HUES6 (cell line): ENCODE measurements around the gene AHRR.

ENCODE experiments used
- H3K27ac ChIP-seq: 2 replicates; pipeline ENCODE4 v1.7.0; 2013; ENCODE audit warnings: low read depth, mild to moderate bottlenecking, low read length, inconsistent platforms
- H3K27me3 ChIP-seq: 2 replicates; pipeline ENCODE4 v1.6.1; 2013; ENCODE audit warnings: low read length; ENCODE audit not compliant: control insufficient read depth, insufficient read depth
- H3K36me3 ChIP-seq: 2 replicates; pipeline ENCODE4 v1.6.1; 2013; ENCODE audit warnings: low read length; ENCODE audit not compliant: control insufficient read depth, insufficient read depth
- H3K4me1 ChIP-seq: 2 replicates; pipeline ENCODE4 v1.6.1; 2013; ENCODE audit warnings: low read length; ENCODE audit not compliant: control insufficient read depth, insufficient read depth
- H3K4me3 ChIP-seq: 2 replicates; pipeline ENCODE4 v1.5.1; 2013; ENCODE audit warnings: low read depth, low read length
- H3K9ac ChIP-seq: one replicate; pipeline ENCODE4 v1.6.1; 2013; ENCODE audit warnings: mild to moderate bottlenecking, low read length
- H3K9me3 ChIP-seq: 2 replicates; pipeline ENCODE4 v1.6.1; 2013; ENCODE audit warnings: low read depth, low read length; ENCODE audit not compliant: control insufficient read depth, insufficient read depth

AHRR gene

DNA sequence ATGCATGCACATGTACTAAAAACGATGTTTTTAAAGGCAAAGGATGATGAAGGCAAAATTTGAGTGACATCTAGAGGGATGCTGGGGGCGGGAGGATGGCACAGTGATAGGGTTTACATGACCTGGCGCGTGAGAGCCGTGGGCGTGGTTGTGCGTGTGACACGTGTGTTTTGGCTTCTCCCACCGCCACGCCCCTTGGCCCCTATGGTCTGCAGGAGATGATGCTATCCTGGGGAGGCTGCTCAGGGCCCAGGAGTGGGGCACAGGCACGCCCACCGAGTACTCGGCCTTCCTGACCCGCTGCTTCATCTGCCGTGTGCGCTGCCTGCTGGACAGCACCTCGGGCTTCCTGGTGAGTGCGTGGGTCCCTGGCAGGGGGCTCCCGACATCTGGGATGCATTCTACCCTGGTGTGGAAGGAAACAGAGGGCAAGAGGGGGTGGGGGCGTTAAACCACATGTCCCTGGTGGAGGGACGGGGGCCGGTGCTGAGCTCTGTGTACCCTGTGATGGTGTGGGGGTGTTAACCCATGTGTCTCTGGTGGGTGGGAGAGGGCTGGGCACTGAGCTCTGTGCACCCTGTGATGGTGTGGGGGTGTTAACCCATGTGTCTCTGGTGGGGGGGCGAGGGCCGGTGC, 102.2 kb downstream of the AHRR start:
- Histone ChIP-seq H3K36me3 (no peaks in the 10 kb centered on the region), H3K27me3 (no peaks in the 10 kb centered on the region), H3K9ac (no peak overlapping the region), H3K27ac (no peak overlapping the region), H3K9me3 (no peaks in the 10 kb centered on the region), H3K4me1 (no peaks in the 10 kb centered on the region), H3K4me3 (no peak overlapping the region)

DNA sequence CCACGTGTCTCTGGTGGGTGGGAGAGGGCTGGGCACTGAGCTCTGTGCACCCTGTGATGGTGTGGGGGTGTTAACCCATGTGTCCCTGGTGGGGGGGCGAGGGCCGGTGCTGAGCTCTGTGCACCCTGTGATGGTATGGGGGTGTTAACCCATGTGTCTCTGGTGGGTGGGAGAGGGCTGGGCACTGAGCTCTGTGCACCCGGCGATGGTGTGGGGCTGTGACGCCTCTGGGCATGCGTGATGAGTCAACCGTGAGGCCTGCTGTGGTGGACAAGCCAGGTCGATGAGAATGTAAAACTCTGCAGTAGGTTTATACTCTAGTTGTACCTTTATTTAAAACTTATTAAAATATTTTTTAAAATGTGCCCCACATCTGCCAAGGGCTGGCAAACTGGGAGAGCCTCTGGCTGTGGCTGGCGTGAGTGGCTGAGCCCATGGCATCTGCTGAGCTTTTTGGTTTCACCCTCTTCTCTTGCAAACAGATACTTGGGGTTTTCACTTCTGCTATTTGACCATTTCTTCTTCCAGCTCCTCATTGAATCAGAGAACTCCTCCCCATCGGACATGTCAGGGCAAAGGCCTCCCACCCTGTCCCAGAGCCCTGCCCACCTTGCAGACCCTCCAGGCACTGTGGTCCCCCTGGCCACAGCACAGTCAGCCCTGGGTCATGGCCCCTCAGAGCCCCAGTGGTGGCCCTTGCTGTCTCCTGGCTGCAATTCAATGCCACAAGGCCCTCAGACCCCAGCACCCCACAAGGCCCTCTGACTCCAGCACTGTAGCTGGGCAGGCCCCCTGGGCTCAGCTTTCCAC, 103.0 kb downstream of the AHRR start:
- H3K4me1 ChIP-seq = no peaks in the 10 kb centered on the region
- no peaks in the 10 kb centered on the region for H3K9me3 ChIP-seq
- no peaks in the 10 kb centered on the region for H3K27me3 ChIP-seq
- H3K4me3 ChIP-seq = no peak overlapping the region
- H3K36me3 ChIP-seq = no peaks in the 10 kb centered on the region
- H3K9ac ChIP-seq = no peak overlapping the region
- H3K27ac ChIP-seq = no peak overlapping the region

DNA sequence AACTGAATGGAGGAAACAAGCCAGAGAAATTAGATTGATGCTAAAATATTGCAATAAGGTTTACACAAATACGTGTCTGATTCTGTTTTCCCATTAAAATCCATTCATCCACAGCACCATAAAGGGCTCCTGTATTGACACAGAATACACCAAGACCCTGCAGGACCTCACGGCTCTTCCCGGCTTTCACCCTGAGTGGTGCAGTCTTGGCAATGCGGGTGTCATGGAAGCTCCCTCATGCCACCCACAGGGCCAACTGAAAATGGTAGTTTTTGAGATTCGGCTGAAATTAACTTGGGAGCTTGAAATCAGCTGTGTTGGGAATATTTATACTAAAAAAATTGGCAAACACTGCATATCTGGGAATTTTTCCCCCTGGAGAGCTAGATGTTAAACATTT, 104.2 kb downstream of the AHRR start:
- H3K4me3 ChIP-seq = no peak overlapping the region
- no peak overlapping the region for H3K9ac ChIP-seq
- no peak overlapping the region for H3K27ac ChIP-seq
- H3K9me3 ChIP-seq = no peaks in the 10 kb centered on the region
- H3K36me3 ChIP-seq = no peaks in the 10 kb centered on the region
- no peaks in the 10 kb centered on the region for H3K27me3 ChIP-seq
- no peaks in the 10 kb centered on the region for H3K4me1 ChIP-seq

DNA sequence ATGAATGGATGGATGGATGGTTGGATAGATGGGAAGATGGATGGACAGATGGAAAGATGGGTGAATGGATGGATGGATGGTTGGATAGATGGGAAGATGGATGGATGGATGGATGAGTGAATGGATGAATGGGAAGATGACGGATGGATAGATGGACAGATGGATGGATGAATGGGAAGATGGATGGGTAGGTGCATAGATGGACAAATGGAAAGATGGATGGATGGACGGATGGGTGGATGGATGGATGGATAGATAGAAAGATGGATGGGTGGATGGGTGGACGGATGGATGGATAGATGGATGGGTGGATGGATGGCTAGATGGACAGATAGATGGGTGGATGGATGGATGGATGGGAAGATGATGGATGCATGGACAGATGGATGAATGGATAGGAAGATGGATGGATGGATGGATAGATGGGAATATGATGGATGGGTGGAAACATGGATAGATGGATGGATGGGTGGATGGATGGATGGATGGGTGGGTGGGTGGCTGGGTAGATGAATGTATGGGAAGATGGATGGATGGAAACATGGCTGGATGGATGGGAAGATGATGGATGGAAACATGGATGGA, 105.0 kb downstream of the AHRR start:
- Histone ChIP-seq H3K36me3 (no peaks in the 10 kb centered on the region), H3K27ac (no peak overlapping the region), H3K9ac (no peak overlapping the region), H3K4me3 (no peak overlapping the region), H3K4me1 (no peaks in the 10 kb centered on the region), H3K27me3 (no peaks in the 10 kb centered on the region), H3K9me3 (no peaks in the 10 kb centered on the region)

DNA sequence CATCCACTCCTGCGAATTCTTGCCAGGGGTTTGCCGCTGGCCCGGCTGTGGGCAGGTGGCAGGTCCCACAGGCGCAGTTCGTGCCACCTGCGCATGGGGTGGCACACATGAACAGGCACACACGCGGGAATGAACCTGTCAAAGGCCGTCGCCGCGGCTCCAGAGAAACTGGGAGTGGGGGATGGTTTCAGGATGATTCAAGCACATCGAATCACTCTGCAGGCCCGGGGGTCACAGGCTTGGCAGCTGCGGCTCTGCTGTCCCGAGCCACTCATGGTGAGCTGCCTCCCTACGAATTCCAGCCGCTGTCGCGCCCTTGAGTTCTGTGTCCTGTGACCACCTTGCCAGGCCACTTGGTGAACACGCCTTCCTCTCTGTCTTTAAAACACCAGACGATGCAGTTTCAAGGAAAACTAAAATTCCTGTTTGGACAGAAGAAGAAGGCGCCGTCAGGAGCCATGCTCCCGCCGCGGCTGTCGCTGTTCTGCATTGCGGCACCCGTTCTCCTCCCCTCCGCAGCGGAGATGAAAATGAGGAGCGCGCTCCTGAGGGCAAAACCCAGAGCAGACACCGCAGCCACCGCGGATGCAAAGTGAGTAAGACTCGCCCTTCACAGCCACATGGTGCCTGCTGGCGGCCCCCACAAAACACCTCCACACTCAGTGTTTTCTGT, 106.0 kb downstream of the AHRR start:
- Histone ChIP-seq H3K9me3 (no peaks in the 10 kb centered on the region), H3K36me3 (no peaks in the 10 kb centered on the region), H3K9ac (no peak overlapping the region), H3K27ac (no peak overlapping the region), H3K4me1 (no peaks in the 10 kb centered on the region), H3K27me3 (no peaks in the 10 kb centered on the region), H3K4me3 (no peak overlapping the region)

DNA sequence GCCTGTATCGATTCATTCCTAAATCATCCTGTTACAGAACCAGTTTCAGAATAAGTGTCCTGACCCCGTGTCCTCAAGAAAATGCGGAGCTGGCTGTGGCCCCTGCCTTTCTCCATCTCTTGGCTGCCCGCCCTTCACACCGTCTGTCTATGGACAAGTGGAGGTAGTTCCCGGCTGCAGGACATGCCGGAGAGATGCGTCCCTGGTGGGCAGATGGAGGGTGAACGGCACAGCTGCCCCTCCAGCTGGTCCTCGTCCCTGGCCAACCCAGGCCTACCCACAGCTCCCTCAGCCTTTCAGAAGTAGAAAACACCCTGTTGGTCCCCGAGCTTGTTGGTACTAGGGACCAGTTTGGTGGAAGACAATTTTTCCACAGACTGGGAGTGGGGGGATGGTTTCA, 106.7 kb downstream of the AHRR start:
- no peaks in the 10 kb centered on the region for H3K27me3 ChIP-seq
- H3K9ac ChIP-seq = no peak overlapping the region
- H3K36me3 ChIP-seq = no peaks in the 10 kb centered on the region
- H3K4me1 ChIP-seq = no peaks in the 10 kb centered on the region
- no peak overlapping the region for H3K4me3 ChIP-seq
- no peaks in the 10 kb centered on the region for H3K9me3 ChIP-seq
- H3K27ac ChIP-seq = no peak overlapping the region

GRCh38 chr5:428754-429452, 107.4 kb downstream of the AHRR start:
- no peak overlapping the region for H3K4me3 ChIP-seq
- H3K4me1 ChIP-seq = no peaks in the 10 kb centered on the region
- H3K9me3 ChIP-seq = no peaks in the 10 kb centered on the region
- H3K27me3 ChIP-seq = no peaks in the 10 kb centered on the region
- no peak overlapping the region for H3K9ac ChIP-seq
- H3K36me3 ChIP-seq = no peaks in the 10 kb centered on the region
- no peak overlapping the region for H3K27ac ChIP-seq

GRCh38 chr5:429453-430188, 108.1 kb downstream of the AHRR start:
- H3K27me3 ChIP-seq = no peaks in the 10 kb centered on the region
- no peak overlapping the region for H3K9ac ChIP-seq
- H3K9me3 ChIP-seq = no peaks in the 10 kb centered on the region
- H3K36me3 ChIP-seq = no peaks in the 10 kb centered on the region
- no peak overlapping the region for H3K4me3 ChIP-seq
- no peak overlapping the region for H3K27ac ChIP-seq
- H3K4me1 ChIP-seq = no peaks in the 10 kb centered on the region

DNA sequence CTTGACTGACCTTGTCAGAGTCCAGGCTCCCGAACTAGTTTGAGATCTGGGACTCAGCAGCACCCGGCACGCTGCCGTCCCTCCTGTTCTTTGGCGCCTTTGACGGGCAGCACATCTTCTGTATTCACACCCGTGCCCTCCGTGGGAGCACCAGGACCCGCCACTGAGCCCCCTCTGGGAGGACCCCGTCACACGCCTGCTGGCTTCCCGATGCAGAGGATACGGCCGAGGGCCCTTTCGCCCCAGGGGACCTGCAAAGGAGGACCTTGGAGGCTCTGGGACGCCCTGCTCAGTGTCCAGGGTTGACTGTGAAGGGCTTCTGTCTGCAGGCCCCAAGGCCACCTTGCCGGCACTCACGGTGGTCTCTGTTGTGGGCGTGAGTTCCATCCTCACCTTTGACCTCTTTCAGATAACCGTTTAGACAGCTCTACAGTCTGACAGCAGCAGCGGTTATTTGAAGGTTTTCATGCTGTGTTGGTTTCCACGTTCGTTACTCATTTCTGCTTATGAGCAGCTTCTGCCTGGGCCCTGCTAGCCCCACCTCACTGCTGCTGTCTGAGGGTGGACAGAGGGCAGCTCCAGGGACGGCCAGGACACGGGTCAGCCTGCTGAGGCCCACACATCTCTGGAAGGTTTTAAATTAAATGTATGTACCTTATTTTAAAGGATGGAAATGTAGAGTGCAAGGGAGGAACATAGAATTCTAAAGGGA, 108.9 kb downstream of the AHRR start:
- no peak overlapping the region for H3K9ac ChIP-seq
- no peak overlapping the region for H3K4me3 ChIP-seq
- no peaks in the 10 kb centered on the region for H3K9me3 ChIP-seq
- H3K27ac ChIP-seq = no peak overlapping the region
- H3K4me1 ChIP-seq = no peaks in the 10 kb centered on the region
- no peaks in the 10 kb centered on the region for H3K27me3 ChIP-seq
- H3K36me3 ChIP-seq = no peaks in the 10 kb centered on the region
